ENCODE data around the gene CCL1. TPM values are rescaled to one million over a fixed set of nuclear protein-coding genes. Genes with fewer than 3 reads are reported as not detected.

The CCL1 gene
- total and polyA plus RNA-seq, 10 of the 15 experiments (the other 5 are each of a cell fraction or from before 2014, with no cell fraction given) = 0.14 to 1.8 (median 0.40) TPM; not detected in 3

DNA sequence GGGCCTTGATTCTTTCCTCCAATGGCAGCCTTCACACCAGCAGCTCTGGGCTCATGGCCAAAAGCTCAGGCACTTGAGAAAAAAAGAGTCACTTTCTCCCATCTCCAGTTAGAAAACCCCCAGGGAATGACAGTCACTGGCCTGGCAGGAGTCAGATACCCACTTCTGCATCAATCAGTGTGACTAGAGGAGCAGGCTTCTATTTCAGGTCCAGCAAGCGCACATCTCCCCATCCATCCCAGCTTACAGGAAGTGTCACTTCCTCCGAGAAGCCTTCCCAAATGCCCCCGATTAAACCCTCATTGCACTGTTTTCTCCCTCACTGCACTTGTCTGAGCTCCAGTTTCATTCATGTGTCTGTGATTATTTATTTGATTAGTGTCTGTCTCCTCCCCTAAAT is 30.4 kb upstream of the CCL1 start:
- Histone ChIP-seq H3K9ac (ENCODE audit: control insufficient read depth, insufficient read depth, low read length) (no peak overlapping the region), H3K36me3 (ENCODE audit: control insufficient read depth in 2 of 2, insufficient read depth in 2 of 2, low read length in 1 of 2) (no peaks in the 10 kb centered on the region), H3K4me1 (ENCODE audit: control insufficient read depth, insufficient read depth, low read length) (peaks cover 7% of the 10 kb centered on the region; the same call in 1 of the 2 replicates), H3K79me2 (ENCODE audit: control insufficient read depth, insufficient read depth, low read length) (no peaks in the 10 kb centered on the region), H3K9me3 (replicated peaks; ENCODE audit: control insufficient read depth, insufficient read depth, low read length) (no peaks in the 10 kb centered on the region), H3K4me3 (no peak overlapping the region), H3K4me2 (ENCODE audit: control insufficient read depth, insufficient read depth) (no peak overlapping the region), H4K20me1 (ENCODE audit: control insufficient read depth, insufficient read depth) (no peaks in the 10 kb centered on the region), H3K27ac (ENCODE audit: control insufficient read depth, insufficient read depth) (no peak overlapping the region), H3K27me3 (replicated peaks in 1 of 2; ENCODE audit: control insufficient read depth in 2 of 2, insufficient read depth in 2 of 2, low read length in 1 of 2) (peaks cover 0 to 3% of the 10 kb centered on the region in 2 experiments; a peak in 2 of 4 replicates), H2AFZ (ENCODE audit: control insufficient read depth, low read depth, low read length) (no peak overlapping the region)
- SMC1A ChIA-PET (ENCODE audit: uncharacterized antibody, unreplicated experiment) = interaction anchor here (1.0 kb wide), 1 partner anchor 16 kb away, joined by 3 read pairs; no protein-coding TSS in a partner anchor
- no TSS peak for BruUV-seq (replicated peaks)
- in situ Hi-C loops (cut with MboI) (no loop called here), intact Hi-C loops (cut with micrococcal nuclease; ENCODE audit: unreplicated experiment) (no loop called here)
- DNase-seq (ENCODE audit: low read depth, low spot score) (no peak), FAIRE-seq (no peak), ATAC-seq (no peak)
- CTCF ChIA-PET = interaction anchor here (0.6 to 1.3 kb wide), 2 partner anchors 9 to 671 kb away, joined by 3 to 6 read pairs; no protein-coding TSS in a partner anchor
- POLR2A ChIA-PET = no interaction called here
- WGBS (ENCODE audit: insufficient coverage, insufficient replicate concordance, low lambda C conversion rate, missing lambda C conversion rate) = 26% methylated on average over 3 of the region's 3 CpGs
- TF ChIP-seq ZNF384 (IDR thresholded peaks at IDR 0.05; ENCODE audit: borderline replicate concordance, low read depth, low read length) (no peak), IRF3 (IDR thresholded peaks at IDR 0.05) (no peak), KDM1A (IDR thresholded peaks at IDR 0.05; ENCODE audit: borderline replicate concordance) (no peak), STAT1 (conservative IDR thresholded peaks at IDR 0.05) (no peak), ZNF217 (IDR thresholded peaks at IDR 0.05) (no peak), NR2C2 (IDR thresholded peaks at IDR 0.05; ENCODE audit: borderline replicate concordance, control insufficient read depth, insufficient read length, low read depth) (no peak), TCF12 (IDR thresholded peaks at IDR 0.05; ENCODE audit: low read depth, low read length) (no peak), WRNIP1 (IDR thresholded peaks at IDR 0.05; ENCODE audit: borderline replicate concordance, low read depth, low read length) (no peak), ZBED1 (IDR thresholded peaks at IDR 0.05; ENCODE audit: borderline replicate concordance) (no peak), RB1 (IDR thresholded peaks at IDR 0.05; ENCODE audit: borderline replicate concordance) (no peak), FOXK2 (IDR thresholded peaks at IDR 0.05) (no peak)
- TF ChIP-seq, protein P1, sequence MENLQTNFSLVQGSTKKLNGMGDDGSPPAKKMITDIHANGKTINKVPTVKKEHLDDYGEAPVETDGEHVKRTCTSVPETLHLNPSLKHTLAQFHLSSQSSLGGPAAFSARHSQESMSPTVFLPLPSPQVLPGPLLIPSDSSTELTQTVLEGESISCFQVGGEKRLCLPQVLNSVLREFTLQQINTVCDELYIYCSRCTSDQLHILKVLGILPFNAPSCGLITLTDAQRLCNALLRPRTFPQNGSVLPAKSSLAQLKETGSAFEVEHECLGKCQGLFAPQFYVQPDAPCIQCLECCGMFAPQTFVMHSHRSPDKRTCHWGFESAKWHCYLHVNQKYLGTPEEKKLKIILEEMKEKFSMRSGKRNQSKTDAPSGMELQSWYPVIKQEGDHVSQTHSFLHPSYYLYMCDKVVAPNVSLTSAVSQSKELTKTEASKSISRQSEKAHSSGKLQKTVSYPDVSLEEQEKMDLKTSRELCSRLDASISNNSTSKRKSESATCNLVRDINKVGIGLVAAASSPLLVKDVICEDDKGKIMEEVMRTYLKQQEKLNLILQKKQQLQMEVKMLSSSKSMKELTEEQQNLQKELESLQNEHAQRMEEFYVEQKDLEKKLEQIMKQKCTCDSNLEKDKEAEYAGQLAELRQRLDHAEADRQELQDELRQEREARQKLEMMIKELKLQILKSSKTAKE (IDR thresholded peaks at IDR 0.05; ENCODE audit: low read depth, poor library complexity, severe bottlenecking) = no peak
- RAD21 ChIA-PET (ENCODE audit: unreplicated experiment) = no interaction called here

All from GM12878 (cell line).